SK-N-SH treated with all-trans-retinoic acid at 6 μM for 48 hours (cell line): ENCODE measurements around the gene CACHD1.
A peak's percentile ranks its signal among the peaks of the same experiment; 100 is the strongest.

ENCODE experiments used
- ATAC-seq: fragments of 200-7000 bp; cut with Tn5 transposase; 3 replicates; pipeline ENCODE4 v1.9.1; 2020; ENCODE audit warnings: mild to moderate bottlenecking, moderate library complexity
- ARNTL ChIP-seq: fragments of 450-650 bp; formaldehyde crosslinking; IDR thresholded peaks from 2 replicates; pipeline ENCODE4 v1.5.0; 2020; ENCODE audit warnings: low read depth, mild to moderate bottlenecking, moderate library complexity, borderline replicate concordance
- BACH2 ChIP-seq: fragments of 250-450 bp; sonication (Bioruptor Pico); IDR thresholded peaks from 2 replicates; pipeline ENCODE4 v1.9.0; 2021; ENCODE audit warnings: mild to moderate bottlenecking, borderline replicate concordance
- CSDC2 ChIP-seq: fragments of 250-450 bp; sonication (Bioruptor Pico); IDR thresholded peaks from 2 replicates; pipeline ENCODE4 v1.5.0; 2020; ENCODE audit warnings: mild to moderate bottlenecking, moderate library complexity
- ESRRG ChIP-seq: fragments of 250-450 bp; sonication (Bioruptor Pico); IDR thresholded peaks from 2 replicates; pipeline ENCODE4 v1.6.1; 2021; ENCODE audit warnings: mild to moderate bottlenecking
- GLIS3 ChIP-seq: fragments of 250-450 bp; sonication (Bioruptor Pico); IDR thresholded peaks from 2 replicates; pipeline ENCODE4 v1.5.0; 2020; ENCODE audit warnings: mild to moderate bottlenecking, moderate library complexity
- ISL1 ChIP-seq: fragments of 250-450 bp; sonication (Bioruptor Pico); IDR thresholded peaks from 2 replicates; pipeline ENCODE4 v2.1.2; 2022; ENCODE audit warnings: mild to moderate bottlenecking, moderate library complexity
- OSR1 ChIP-seq: fragments of 250-450 bp; sonication (Bioruptor Pico); IDR thresholded peaks from 2 replicates; pipeline ENCODE4 v1.8.0; 2022; ENCODE audit warnings: moderate library complexity, mild to moderate bottlenecking, inconsistent platforms
- PPARA ChIP-seq: fragments of 250-450 bp; sonication (Bioruptor Pico); IDR thresholded peaks from 2 replicates; pipeline ENCODE4 v1.5.0; 2020; ENCODE audit warnings: mild to moderate bottlenecking, borderline replicate concordance
- RARB ChIP-seq: fragments of 250-450 bp; sonication (Bioruptor Pico); IDR thresholded peaks from 2 replicates; pipeline ENCODE4 v1.8.0; 2021; ENCODE audit warnings: mild to moderate bottlenecking, moderate library complexity
- SNAI2 ChIP-seq: fragments of 250-450 bp; sonication (Bioruptor Pico); IDR thresholded peaks from 2 replicates; pipeline ENCODE4 v1.5.0; 2020; ENCODE audit warnings: mild to moderate bottlenecking, moderate library complexity
- TCF4 ChIP-seq: fragments of 250-450 bp; sonication (Bioruptor Pico); IDR thresholded peaks from 2 replicates; pipeline ENCODE4 v1.8.0; 2021; ENCODE audit warnings: mild to moderate bottlenecking, moderate library complexity, borderline replicate concordance
- TOX ChIP-seq: fragments of 250-450 bp; sonication (Bioruptor Pico); IDR thresholded peaks from 2 replicates; pipeline ENCODE4 v1.8.0; 2021; ENCODE audit warnings: mild to moderate bottlenecking, moderate library complexity, borderline replicate concordance
- ZC3H10 ChIP-seq: fragments of 250-450 bp; sonication (Bioruptor Pico); IDR thresholded peaks from 2 replicates; pipeline ENCODE4 v1.5.1; 2021; ENCODE audit warnings: mild to moderate bottlenecking, moderate library complexity
- ZFP3 ChIP-seq: fragments of 250-450 bp; sonication (Bioruptor Pico); IDR thresholded peaks from 2 replicates; pipeline ENCODE4 v1.5.0; 2020; ENCODE audit warnings: mild to moderate bottlenecking, moderate library complexity
- ZNF565 ChIP-seq: fragments of 450-650 bp; formaldehyde crosslinking; conservative IDR thresholded peaks from 2 replicates; pipeline ENCODE4 v1.5.0; 2020; ENCODE audit warnings: low read depth, mild to moderate bottlenecking, moderate library complexity
- ZNF70 ChIP-seq: fragments of 450-650 bp; formaldehyde crosslinking; IDR thresholded peaks from 2 replicates; pipeline ENCODE4 v1.5.0; 2020; ENCODE audit warnings: mild to moderate bottlenecking, moderate library complexity
- ZNF8 ChIP-seq: fragments of 450-650 bp; formaldehyde crosslinking; IDR thresholded peaks from 2 replicates; pipeline ENCODE4 v1.5.0; 2020; ENCODE audit warnings: mild to moderate bottlenecking, moderate library complexity
- TF ChIP-seq, protein P1 (sequence below): fragments of 250-450 bp; sonication (Bioruptor Pico); IDR thresholded peaks from 2 replicates; pipeline ENCODE4 v1.5.0; 2020; ENCODE audit warnings: mild to moderate bottlenecking, moderate library complexity
- TF ChIP-seq, protein P2 (sequence below): fragments of 250-450 bp; sonication (Bioruptor Pico); IDR thresholded peaks from 2 replicates; pipeline ENCODE4 v1.5.1; 2020; ENCODE audit warnings: low read depth, mild to moderate bottlenecking, moderate library complexity
- TF ChIP-seq, protein P3 (sequence below): fragments of 250-450 bp; sonication (Bioruptor Pico); IDR thresholded peaks from 2 replicates; pipeline ENCODE4 v1.5.1; 2021; ENCODE audit warnings: mild to moderate bottlenecking, moderate library complexity
- TF ChIP-seq, protein P4 (sequence below): fragments of 250-450 bp; sonication (Bioruptor Pico); IDR thresholded peaks from 2 replicates; pipeline ENCODE4 v1.8.0; 2020; ENCODE audit warnings: mild to moderate bottlenecking, moderate library complexity, borderline replicate concordance

The CACHD1 gene

DNA sequence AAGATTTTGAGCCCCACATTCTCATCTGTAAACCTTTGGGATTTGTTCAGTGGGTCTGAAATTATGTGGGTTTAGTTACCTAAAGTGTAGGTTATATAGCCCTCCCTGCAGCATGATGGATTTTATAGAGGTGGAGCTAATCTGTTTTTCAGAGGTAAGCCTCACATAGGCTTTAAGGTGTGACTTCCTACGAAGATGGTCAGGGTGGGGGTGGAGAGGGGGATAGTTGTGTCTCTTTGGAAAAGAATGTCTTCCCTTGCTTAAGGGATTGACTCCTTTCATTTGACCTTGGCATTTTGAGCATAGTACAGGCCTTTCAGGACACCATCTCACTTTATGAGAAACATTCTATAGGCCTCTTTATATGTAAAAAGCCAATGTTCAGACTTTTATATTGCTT is 3.4 kb downstream of the CACHD1 start:
- no peak for ATAC-seq
- no peak for TF ChIP-seq BACH2 (CRISPR knock-in tag)
- TF ChIP-seq, protein P1, sequence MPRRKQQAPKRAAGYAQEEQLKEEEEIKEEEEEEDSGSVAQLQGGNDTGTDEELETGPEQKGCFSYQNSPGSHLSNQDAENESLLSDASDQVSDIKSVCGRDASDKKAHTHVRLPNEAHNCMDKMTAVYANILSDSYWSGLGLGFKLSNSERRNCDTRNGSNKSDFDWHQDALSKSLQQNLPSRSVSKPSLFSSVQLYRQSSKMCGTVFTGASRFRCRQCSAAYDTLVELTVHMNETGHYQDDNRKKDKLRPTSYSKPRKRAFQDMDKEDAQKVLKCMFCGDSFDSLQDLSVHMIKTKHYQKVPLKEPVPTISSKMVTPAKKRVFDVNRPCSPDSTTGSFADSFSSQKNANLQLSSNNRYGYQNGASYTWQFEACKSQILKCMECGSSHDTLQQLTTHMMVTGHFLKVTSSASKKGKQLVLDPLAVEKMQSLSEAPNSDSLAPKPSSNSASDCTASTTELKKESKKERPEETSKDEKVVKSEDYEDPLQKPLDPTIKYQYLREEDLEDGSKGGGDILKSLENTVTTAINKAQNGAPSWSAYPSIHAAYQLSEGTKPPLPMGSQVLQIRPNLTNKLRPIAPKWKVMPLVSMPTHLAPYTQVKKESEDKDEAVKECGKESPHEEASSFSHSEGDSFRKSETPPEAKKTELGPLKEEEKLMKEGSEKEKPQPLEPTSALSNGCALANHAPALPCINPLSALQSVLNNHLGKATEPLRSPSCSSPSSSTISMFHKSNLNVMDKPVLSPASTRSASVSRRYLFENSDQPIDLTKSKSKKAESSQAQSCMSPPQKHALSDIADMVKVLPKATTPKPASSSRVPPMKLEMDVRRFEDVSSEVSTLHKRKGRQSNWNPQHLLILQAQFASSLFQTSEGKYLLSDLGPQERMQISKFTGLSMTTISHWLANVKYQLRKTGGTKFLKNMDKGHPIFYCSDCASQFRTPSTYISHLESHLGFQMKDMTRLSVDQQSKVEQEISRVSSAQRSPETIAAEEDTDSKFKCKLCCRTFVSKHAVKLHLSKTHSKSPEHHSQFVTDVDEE (CRISPR knock-in tag): no peak
- TF ChIP-seq RARB (CRISPR knock-in tag): no peak
- no peak for TF ChIP-seq TOX
- no peak for TF ChIP-seq ZC3H10
- no peak for TF ChIP-seq ZFP3 (CRISPR knock-in tag)
- no peak for TF ChIP-seq TCF4 (CRISPR knock-in tag)
- TF ChIP-seq ZNF8: no peak
- TF ChIP-seq, protein P2, sequence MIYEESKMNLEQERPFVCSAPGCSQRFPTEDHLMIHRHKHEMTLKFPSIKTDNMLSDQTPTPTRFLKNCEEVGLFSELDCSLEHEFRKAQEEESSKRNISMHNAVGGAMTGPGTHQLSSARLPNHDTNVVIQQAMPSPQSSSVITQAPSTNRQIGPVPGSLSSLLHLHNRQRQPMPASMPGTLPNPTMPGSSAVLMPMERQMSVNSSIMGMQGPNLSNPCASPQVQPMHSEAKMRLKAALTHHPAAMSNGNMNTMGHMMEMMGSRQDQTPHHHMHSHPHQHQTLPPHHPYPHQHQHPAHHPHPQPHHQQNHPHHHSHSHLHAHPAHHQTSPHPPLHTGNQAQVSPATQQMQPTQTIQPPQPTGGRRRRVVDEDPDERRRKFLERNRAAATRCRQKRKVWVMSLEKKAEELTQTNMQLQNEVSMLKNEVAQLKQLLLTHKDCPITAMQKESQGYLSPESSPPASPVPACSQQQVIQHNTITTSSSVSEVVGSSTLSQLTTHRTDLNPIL (CRISPR knock-in tag): no peak
- TF ChIP-seq GLIS3 (CRISPR knock-in tag): no peak

DNA sequence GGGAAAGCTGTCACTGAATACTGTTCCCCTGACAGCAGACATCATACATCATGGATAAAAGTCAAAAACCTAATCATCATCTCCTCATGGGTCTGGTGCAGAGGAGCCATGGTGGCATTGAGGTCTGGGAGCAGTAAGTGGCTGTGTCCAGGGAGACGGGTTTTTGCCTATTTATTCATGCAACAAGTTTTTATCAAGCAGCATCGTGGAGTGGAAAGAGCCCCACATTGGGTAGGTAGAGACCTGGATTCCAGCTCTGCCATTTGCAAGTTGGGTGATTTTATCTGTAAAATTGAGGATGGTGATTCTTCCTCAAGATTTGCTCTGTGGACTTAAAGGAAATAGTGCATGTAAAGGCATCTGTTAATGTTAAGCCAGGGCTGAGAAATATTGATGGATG is 4.2 kb downstream of the CACHD1 start:
- TF ChIP-seq ZNF565 (CRISPR knock-in tag): no peak
- no peak for TF ChIP-seq BACH2 (CRISPR knock-in tag)
- no peak for TF ChIP-seq ZFP3 (CRISPR knock-in tag)
- no peak for TF ChIP-seq ARNTL (CRISPR knock-in tag)
- TF ChIP-seq ZC3H10: no peak
- TF ChIP-seq TCF4 (CRISPR knock-in tag): no peak
- TF ChIP-seq, protein P3, sequence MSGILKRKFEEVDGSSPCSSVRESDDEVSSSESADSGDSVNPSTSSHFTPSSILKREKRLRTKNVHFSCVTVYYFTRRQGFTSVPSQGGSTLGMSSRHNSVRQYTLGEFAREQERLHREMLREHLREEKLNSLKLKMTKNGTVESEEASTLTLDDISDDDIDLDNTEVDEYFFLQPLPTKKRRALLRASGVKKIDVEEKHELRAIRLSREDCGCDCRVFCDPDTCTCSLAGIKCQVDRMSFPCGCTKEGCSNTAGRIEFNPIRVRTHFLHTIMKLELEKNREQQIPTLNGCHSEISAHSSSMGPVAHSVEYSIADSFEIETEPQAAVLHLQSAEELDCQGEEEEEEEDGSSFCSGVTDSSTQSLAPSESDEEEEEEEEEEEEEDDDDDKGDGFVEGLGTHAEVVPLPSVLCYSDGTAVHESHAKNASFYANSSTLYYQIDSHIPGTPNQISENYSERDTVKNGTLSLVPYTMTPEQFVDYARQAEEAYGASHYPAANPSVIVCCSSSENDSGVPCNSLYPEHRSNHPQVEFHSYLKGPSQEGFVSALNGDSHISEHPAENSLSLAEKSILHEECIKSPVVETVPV (CRISPR knock-in tag): no peak
- no peak for TF ChIP-seq RARB (CRISPR knock-in tag)
- TF ChIP-seq TOX: no peak
- TF ChIP-seq, protein P1 (CRISPR knock-in tag): no peak
- no peak for ATAC-seq

DNA sequence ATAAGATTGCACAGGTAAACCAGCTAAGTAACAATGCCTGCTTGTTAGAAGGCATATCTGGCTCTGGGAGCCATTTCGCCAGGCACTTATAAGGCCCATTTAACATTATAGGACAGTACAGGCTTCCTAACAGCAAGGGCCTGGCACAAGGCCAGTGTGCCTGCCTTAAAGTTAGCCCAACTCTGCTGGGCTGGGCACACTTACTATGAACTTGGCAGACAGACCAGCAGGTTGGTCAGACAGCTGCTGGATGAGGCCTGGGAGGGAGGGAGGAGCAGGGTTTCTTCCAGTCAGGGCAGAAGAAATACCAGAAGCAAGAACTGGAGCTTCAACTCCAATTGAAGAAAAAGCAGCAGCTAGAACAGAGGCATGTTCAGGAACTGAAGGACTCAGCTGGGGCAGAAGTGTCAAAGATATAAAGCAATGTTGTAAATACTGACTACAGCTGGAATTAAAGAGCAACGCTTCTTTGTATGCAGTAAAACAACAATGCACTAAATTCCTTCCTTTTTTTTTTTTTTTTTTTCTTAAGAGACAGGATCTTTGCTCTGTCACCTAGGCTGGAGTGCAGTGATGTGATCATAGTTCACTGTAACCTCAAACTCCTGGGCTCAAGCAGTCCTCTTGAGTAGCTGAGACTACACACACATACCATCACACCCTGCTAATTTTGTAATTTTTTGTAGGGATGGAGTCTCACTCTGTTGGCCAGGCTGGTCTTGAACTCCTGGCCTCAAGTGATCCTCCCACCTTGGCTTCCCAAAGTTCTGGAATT is 4.9 kb downstream of the CACHD1 start:
- peak; percentile 14 for ATAC-seq
- TF ChIP-seq TOX: no peak
- no peak for TF ChIP-seq GLIS3 (CRISPR knock-in tag)
- TF ChIP-seq OSR1 (CRISPR knock-in tag): no peak
- no peak for TF ChIP-seq CSDC2 (CRISPR knock-in tag)
- no peak for TF ChIP-seq ZNF8
- no peak for TF ChIP-seq PPARA (CRISPR knock-in tag)
- no peak for TF ChIP-seq SNAI2
- TF ChIP-seq RARB (CRISPR knock-in tag): no peak
- no peak for TF ChIP-seq BACH2 (CRISPR knock-in tag)
- no peak for TF ChIP-seq ZFP3 (CRISPR knock-in tag)
- no peak for TF ChIP-seq ISL1
- TF ChIP-seq, protein P4, sequence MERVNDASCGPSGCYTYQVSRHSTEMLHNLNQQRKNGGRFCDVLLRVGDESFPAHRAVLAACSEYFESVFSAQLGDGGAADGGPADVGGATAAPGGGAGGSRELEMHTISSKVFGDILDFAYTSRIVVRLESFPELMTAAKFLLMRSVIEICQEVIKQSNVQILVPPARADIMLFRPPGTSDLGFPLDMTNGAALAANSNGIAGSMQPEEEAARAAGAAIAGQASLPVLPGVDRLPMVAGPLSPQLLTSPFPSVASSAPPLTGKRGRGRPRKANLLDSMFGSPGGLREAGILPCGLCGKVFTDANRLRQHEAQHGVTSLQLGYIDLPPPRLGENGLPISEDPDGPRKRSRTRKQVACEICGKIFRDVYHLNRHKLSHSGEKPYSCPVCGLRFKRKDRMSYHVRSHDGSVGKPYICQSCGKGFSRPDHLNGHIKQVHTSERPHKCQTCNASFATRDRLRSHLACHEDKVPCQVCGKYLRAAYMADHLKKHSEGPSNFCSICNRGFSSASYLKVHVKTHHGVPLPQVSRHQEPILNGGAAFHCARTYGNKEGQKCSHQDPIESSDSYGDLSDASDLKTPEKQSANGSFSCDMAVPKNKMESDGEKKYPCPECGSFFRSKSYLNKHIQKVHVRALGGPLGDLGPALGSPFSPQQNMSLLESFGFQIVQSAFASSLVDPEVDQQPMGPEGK (CRISPR knock-in tag): no peak
- TF ChIP-seq ZNF565 (CRISPR knock-in tag): no peak
- TF ChIP-seq, protein P1 (CRISPR knock-in tag): no peak
- TF ChIP-seq ZNF70 (CRISPR knock-in tag): no peak
- TF ChIP-seq, protein P2 (CRISPR knock-in tag): no peak
- TF ChIP-seq ESRRG (CRISPR knock-in tag): no peak
